Measurements from ENCODE around the gene CDH4. TPM values are rescaled to one million over a fixed set of nuclear protein-coding genes. Genes with fewer than 3 reads are reported as not detected.
A peak's percentile ranks its signal among the peaks of the same experiment; 100 is the strongest.

Gene CDH4
- polyA plus RNA-seq, 1 donor from 2014 or later = not detected

DNA sequence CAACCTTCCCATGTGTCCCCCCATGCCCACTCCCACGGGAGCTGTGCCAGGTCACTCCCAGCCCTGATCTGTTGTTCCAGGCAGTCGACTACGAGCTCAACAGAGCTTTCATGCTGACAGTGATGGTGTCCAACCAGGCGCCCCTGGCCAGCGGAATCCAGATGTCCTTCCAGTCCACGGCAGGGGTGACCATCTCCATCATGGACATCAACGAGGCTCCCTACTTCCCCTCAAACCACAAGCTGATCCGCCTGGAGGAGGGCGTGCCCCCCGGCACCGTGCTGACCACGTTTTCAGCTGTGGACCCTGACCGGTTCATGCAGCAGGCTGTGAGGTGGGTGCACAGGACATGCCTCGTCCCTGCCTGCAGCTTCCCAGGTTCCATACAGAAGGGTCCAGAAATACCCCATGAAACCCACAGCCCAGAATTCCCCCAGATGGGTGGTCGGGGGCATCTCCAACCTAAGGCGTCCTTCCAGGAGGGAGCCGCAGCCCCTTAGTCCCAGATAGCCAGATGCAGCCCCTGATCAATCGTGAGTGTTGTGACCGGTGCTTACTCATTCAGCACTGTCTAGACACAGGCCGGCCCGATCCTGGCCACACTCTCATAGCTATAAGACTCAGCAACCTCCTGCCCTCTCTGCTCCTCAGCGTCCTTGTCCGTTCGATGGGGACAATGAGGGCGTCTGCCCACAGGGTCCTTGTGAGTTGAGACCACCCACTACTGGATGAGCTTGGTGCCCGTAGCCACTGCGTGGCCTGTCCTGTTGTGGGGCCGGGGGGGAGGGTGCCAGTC is 671.5 kb downstream of the CDH4 start:
- H3K4me1 Mint-ChIP-seq = peaks cover 0 to 2% (median 0%) of the 10 kb centered on the region in 3 donors
- no peak overlapping the region for H3K27ac Mint-ChIP-seq
- no peaks in the 10 kb centered on the region for H3K36me3 Mint-ChIP-seq
- H3K4me3 Mint-ChIP-seq = peak overlapping the region in 1 of 4 donors; percentile 10
- no peaks in the 10 kb centered on the region for H3K27me3 Mint-ChIP-seq
- H3K9me3 Mint-ChIP-seq = peaks cover 0 to 4% (median 0%) of the 10 kb centered on the region in 3 donors

- Mint-ChIP-seq H3K9me3 (peaks cover 0 to 4% (median 0%) of the 10 kb centered on the region in 3 donors), H3K27ac (no peak overlapping the region), H3K27me3 (no peaks in the 10 kb centered on the region), H3K4me1 (peaks cover 0 to 2% (median 0%) of the 10 kb centered on the region in 3 donors), H3K4me3 (no peak overlapping the region), H3K36me3 (no peaks in the 10 kb centered on the region)
Measured at GRCh38 chr20:61924211-61924857, 672.3 kb downstream of the CDH4 start.

- H3K9me3 Mint-ChIP-seq = peaks cover 0 to 4% (median 0%) of the 10 kb centered on the region in 3 donors
- no peak overlapping the region for H3K27ac Mint-ChIP-seq
- H3K4me1 Mint-ChIP-seq = peaks cover 0 to 2% (median 0%) of the 10 kb centered on the region in 3 donors
- no peak overlapping the region for H3K4me3 Mint-ChIP-seq
- no peaks in the 10 kb centered on the region for H3K27me3 Mint-ChIP-seq
- H3K36me3 Mint-ChIP-seq = no peaks in the 10 kb centered on the region
Measured at GRCh38 chr20:61924858-61925554, 672.9 kb downstream of the CDH4 start.

- Mint-ChIP-seq H3K9me3 (peaks cover 0 to 4% (median 0%) of the 10 kb centered on the region in 3 donors), H3K27me3 (no peaks in the 10 kb centered on the region)
Measured at GRCh38 chr20:61925555-61926252, 673.6 kb downstream of the CDH4 start.

DNA sequence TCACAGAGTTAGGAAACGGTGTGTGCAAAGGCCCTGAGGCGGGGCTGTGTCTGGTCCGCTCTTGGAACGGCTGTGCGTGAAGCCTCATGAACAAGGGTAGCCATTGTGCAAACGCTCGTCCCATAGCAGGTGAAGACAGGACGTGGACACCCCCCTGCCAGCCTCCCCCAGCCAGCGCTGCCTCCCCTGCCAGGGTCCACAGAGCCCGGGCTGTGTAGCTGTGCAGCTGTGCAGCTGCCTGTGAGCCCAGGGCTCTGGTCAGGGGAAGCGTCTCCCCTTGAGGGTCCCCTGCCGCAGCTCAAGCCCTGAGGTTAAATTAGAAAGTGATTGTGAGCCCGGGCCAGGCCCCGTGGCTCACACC is 674.2 kb downstream of the CDH4 start:
- Mint-ChIP-seq H3K9me3 (peaks cover 0 to 4% (median 0%) of the 10 kb centered on the region in 3 donors), H3K4me1 (peaks cover 0 to 2% (median 0%) of the 10 kb centered on the region in 3 donors), H3K27me3 (no peaks in the 10 kb centered on the region), H3K27ac (no peak overlapping the region), H3K4me3 (no peak overlapping the region), H3K36me3 (no peaks in the 10 kb centered on the region)

More at GRCh38 chr20:61925555-61926252, 673.6 kb downstream of the CDH4 start:
- H3K27ac Mint-ChIP-seq = no peak overlapping the region
- no peak overlapping the region for H3K4me3 Mint-ChIP-seq
- H3K36me3 Mint-ChIP-seq = no peaks in the 10 kb centered on the region
- peaks cover 0 to 2% (median 0%) of the 10 kb centered on the region in 3 donors for H3K4me1 Mint-ChIP-seq

- H3K27ac Mint-ChIP-seq = no peak overlapping the region
- H3K27me3 Mint-ChIP-seq = no peaks in the 10 kb centered on the region
- H3K4me3 Mint-ChIP-seq = no peak overlapping the region
- H3K9me3 Mint-ChIP-seq = peaks cover 0 to 4% (median 0%) of the 10 kb centered on the region in 3 donors
- H3K36me3 Mint-ChIP-seq = no peaks in the 10 kb centered on the region
- peaks cover 0 to 2% (median 0%) of the 10 kb centered on the region in 3 donors for H3K4me1 Mint-ChIP-seq
Measured at GRCh38 chr20:61926796-61927192, 674.7 kb downstream of the CDH4 start.

DNA sequence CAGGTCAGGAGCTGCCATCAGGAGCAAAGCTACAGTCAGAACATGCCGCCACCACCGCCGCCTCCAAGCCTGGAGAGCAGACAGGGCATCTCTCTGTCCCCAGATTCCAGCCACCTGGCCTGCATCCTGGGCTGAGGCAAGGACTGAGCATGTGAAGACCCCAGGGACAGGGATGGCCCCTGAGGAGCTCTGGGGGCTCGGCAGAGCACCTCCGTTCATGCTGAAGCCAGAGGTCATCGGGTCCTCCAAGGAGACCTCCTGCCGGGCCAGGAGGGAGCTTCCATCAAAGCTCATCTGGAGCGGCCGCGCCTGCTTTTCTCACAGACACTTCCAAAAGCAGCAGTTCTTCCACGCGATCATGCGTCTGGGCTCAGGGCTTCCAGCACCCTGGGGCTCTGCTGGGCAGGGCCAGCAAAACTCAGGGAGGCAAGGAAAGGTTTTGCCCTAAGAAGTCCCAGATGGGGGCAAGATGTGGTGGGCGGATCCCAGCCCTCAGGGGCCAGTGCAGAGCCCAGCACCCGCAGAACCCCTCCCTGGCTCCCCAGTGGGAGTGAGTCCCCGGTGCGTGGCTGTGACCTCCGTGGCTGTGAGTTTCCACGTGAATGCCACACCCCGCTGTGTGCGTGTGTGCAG is 675.2 kb downstream of the CDH4 start:
- no peak overlapping the region for H3K27ac Mint-ChIP-seq
- H3K27me3 Mint-ChIP-seq = peaks cover 2% of the 10 kb centered on the region
- no peaks in the 10 kb centered on the region for H3K36me3 Mint-ChIP-seq
- no peak overlapping the region for H3K4me3 Mint-ChIP-seq
- H3K9me3 Mint-ChIP-seq = peaks cover 0 to 4% (median 0%) of the 10 kb centered on the region in 3 donors
- H3K4me1 Mint-ChIP-seq = peaks cover 0 to 2% (median 0%) of the 10 kb centered on the region in 3 donors

- no peaks in the 10 kb centered on the region for H3K36me3 Mint-ChIP-seq
- no peak overlapping the region for H3K4me3 Mint-ChIP-seq
Measured at GRCh38 chr20:61927826-61928541, 675.9 kb downstream of the CDH4 start.

GRCh38 chr20:61929561-61929960 is 677.5 kb downstream of the CDH4 start:
- Mint-ChIP-seq H3K27me3 (peaks cover 2% of the 10 kb centered on the region), H3K4me3 (no peak overlapping the region), H3K27ac (no peak overlapping the region), H3K4me1 (peaks cover 0 to 2% (median 0%) of the 10 kb centered on the region in 3 donors), H3K36me3 (no peaks in the 10 kb centered on the region), H3K9me3 (peaks cover 0 to 4% (median 0%) of the 10 kb centered on the region in 3 donors)

More at GRCh38 chr20:61927826-61928541, 675.9 kb downstream of the CDH4 start:
- Mint-ChIP-seq H3K27me3 (peaks cover 2% of the 10 kb centered on the region), H3K4me1 (peaks cover 0 to 2% (median 0%) of the 10 kb centered on the region in 3 donors), H3K9me3 (peaks cover 0 to 4% (median 0%) of the 10 kb centered on the region in 3 donors), H3K27ac (no peak overlapping the region)

- Mint-ChIP-seq H3K27me3 (peaks cover 6% of the 10 kb centered on the region), H3K9me3 (peaks cover 0 to 4% (median 0%) of the 10 kb centered on the region in 3 donors), H3K36me3 (no peaks in the 10 kb centered on the region), H3K4me1 (peaks cover 0 to 2% (median 0%) of the 10 kb centered on the region in 3 donors), H3K4me3 (no peak overlapping the region), H3K27ac (no peak overlapping the region)
Measured at GRCh38 chr20:61929971-61930666, 678.1 kb downstream of the CDH4 start.

DNA sequence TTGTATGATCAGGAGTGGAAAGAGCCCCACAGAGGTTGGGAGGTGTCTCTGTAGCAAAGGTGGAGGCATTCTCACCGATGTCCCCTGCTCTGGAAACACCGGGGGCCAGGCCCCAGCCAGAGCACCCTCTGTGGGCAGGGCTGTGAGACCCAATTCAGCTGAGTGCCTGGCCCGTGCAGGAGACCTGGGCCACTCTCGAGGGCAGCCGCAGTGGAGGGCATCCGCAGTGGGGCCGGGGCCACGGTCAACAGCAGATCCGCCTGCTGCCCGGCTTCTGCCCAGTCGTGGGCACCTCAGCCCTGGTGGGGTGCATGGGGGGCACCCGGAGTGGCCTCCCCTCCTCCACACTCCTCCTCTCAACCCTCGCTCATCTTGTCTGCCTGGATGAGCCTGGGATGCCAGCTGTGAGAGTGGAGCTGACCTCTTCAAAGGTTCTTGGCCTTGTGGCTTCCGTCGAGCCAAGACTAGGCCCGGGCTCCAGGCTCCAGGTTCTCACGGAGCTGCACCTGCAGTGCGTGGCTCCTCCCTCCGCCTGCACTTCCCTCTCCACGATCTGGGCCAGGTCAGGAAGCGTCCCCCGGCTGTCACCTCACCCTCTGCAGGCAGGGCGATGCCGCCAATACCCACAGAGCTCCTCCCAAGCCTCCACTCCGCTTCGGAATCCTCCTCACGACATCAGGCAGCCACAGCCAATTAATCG is 678.9 kb downstream of the CDH4 start:
- Mint-ChIP-seq H3K27me3 (peaks cover 6% of the 10 kb centered on the region), H3K4me1 (peaks cover 0 to 1% (median 0%) of the 10 kb centered on the region in 3 donors), H3K4me3 (no peak overlapping the region)

GRCh38 chr20:61931476-61932198 is 679.6 kb downstream of the CDH4 start:
- Mint-ChIP-seq H3K27ac (no peak overlapping the region), H3K36me3 (no peaks in the 10 kb centered on the region), H3K4me1 (no peaks in the 10 kb centered on the region)

More for the DNA sequence above, 678.9 kb downstream of the CDH4 start:
- Mint-ChIP-seq H3K27ac (no peak overlapping the region), H3K36me3 (no peaks in the 10 kb centered on the region), H3K9me3 (peaks cover 0 to 2% (median 0%) of the 10 kb centered on the region in 3 donors)

More at GRCh38 chr20:61931476-61932198, 679.6 kb downstream of the CDH4 start:
- Mint-ChIP-seq H3K9me3 (no peaks in the 10 kb centered on the region), H3K4me3 (peak overlapping the region in 1 of 4 donors; percentile 71), H3K27me3 (peaks cover 10% of the 10 kb centered on the region)
